HepG2 (cell line): Measurements from ENCODE around the gene CD46. TPM values are rescaled to one million over a fixed set of nuclear protein-coding genes. Genes with fewer than 3 reads are reported as not detected.

ENCODE experiments used
- HMGXB4 ChIP-seq, 2 experiments: sonication (generic) in 1 of 2; formaldehyde crosslinking in 1 of 2; IDR thresholded peaks; 2 replicates each; pipeline versions ENCODE4 v1.4.0 to v1.6.1; 2018 to 2020; ENCODE audit warnings: missing genetic modification reagents in 2 of 2, borderline replicate concordance in 1 of 2, low read depth in 1 of 2, mild to moderate bottlenecking in 1 of 2, missing biosample characterization in 1 of 2
- HOXA3 ChIP-seq: sonication (generic); formaldehyde crosslinking; IDR thresholded peaks from 2 replicates; pipeline ENCODE4 v1.5.0; 2020; ENCODE audit warnings: missing genetic modification reagents
- IKZF1 ChIP-seq: fragments of 450-650 bp; IDR thresholded peaks from 2 replicates; pipeline ENCODE4 v1.7.1; 2016
- IKZF5 ChIP-seq: IDR thresholded peaks from 2 replicates; pipeline ENCODE4 v1.6.1; 2018; ENCODE audit warnings: missing genetic modification reagents, mild to moderate bottlenecking, missing compliant biosample characterization
- MTA3 ChIP-seq: sonication (generic); formaldehyde crosslinking; IDR thresholded peaks from 2 replicates; pipeline ENCODE4 v1.4.0; 2020; ENCODE audit warnings: missing genetic modification reagents
- MXI1 ChIP-seq: IDR thresholded peaks from 3 replicates; pipeline ENCODE4 v1.6.1; 2012; ENCODE audit warnings: low read depth, low read length, inconsistent platforms, borderline replicate concordance
- PATZ1 ChIP-seq: sonication (generic); formaldehyde crosslinking; IDR thresholded peaks from 2 replicates; pipeline ENCODE4 v1.4.0; 2020; ENCODE audit warnings: missing genetic modification reagents
- POLR2A ChIP-seq, 2 experiments: IDR thresholded peaks; 2 replicates each; pipeline ENCODE4 v1.6.1; 2011; ENCODE audit warnings: low read depth in 2 of 2, low read length in 2 of 2, mild to moderate bottlenecking in 1 of 2, moderate library complexity in 1 of 2; ENCODE audit not compliant: insufficient read depth in 1 of 2
- SMC3 ChIP-seq: IDR thresholded peaks from 2 replicates; pipeline ENCODE4 v1.6.1; 2011; ENCODE audit warnings: low read length, improper control_type of control experiment
- SRSF9 ChIP-seq: fragments of 200-400 bp; formaldehyde crosslinking; IDR thresholded peaks from 2 replicates; pipeline ENCODE4 v1.6.1; 2018; ENCODE audit warnings: borderline replicate concordance, mild to moderate bottlenecking, low read depth, low read length; ENCODE audit not compliant: insufficient read depth, poor library complexity, severe bottlenecking
- ZBTB38 ChIP-seq: sonication (generic); formaldehyde crosslinking; IDR thresholded peaks from 2 replicates; pipeline ENCODE4 v1.5.1; 2020; ENCODE audit warnings: mild to moderate bottlenecking, missing genetic modification reagents
- ZBTB4 ChIP-seq: sonication (generic); formaldehyde crosslinking; IDR thresholded peaks from 2 replicates; pipeline ENCODE4 v1.4.0; 2020; ENCODE audit warnings: missing genetic modification reagents, mild to moderate bottlenecking, borderline replicate concordance
- ZBTB42 ChIP-seq: sonication (generic); formaldehyde crosslinking; IDR thresholded peaks from 2 replicates; pipeline ENCODE4 v1.5.0; 2020; ENCODE audit warnings: mild to moderate bottlenecking, missing genetic modification reagents
- ZMAT5 ChIP-seq: sonication (generic); formaldehyde crosslinking; IDR thresholded peaks from 2 replicates; pipeline ENCODE4 v1.5.0; 2020; ENCODE audit warnings: mild to moderate bottlenecking, low read depth, missing genetic modification reagents, borderline replicate concordance
- ZNF292 ChIP-seq: sonication (generic); formaldehyde crosslinking; IDR thresholded peaks from 2 replicates; pipeline ENCODE4 v1.8.1; 2022; ENCODE audit warnings: mild to moderate bottlenecking, low read depth, missing genetic modification reagents, borderline replicate concordance
- ZNF382 ChIP-seq: sonication (generic); formaldehyde crosslinking; IDR thresholded peaks from 2 replicates; pipeline ENCODE4 v1.5.0; 2020; ENCODE audit warnings: missing genetic modification reagents, mild to moderate bottlenecking, borderline replicate concordance
- ZNF432 ChIP-seq: sonication (generic); formaldehyde crosslinking; IDR thresholded peaks from 2 replicates; pipeline ENCODE4 v1.5.0; 2020; ENCODE audit warnings: missing genetic modification reagents, mild to moderate bottlenecking, borderline replicate concordance
- ZNF75D ChIP-seq: sonication (generic); formaldehyde crosslinking; IDR thresholded peaks from 2 replicates; pipeline ENCODE4 v1.8.1; 2023; ENCODE audit warnings: missing genetic modification reagents, mild to moderate bottlenecking, borderline replicate concordance
- ZNF772 ChIP-seq: sonication (generic); formaldehyde crosslinking; IDR thresholded peaks from 2 replicates; pipeline ENCODE4 v1.5.0; 2020; ENCODE audit warnings: mild to moderate bottlenecking, missing genetic modification reagents
- polyA plus RNA-seq, 8 experiments: library from polyadenylated mRNA; depleted of rRNA in 3 of 8; stranded (reverse) in 7 of 8; unstranded in 1 of 8; fragments of >200 nt; fragmentation: Illumina TruSeq in 4 of 8; extraction: Trizol in 4 of 8; gene quantifications; 2 replicates each; pipeline versions ENCODE4 v1.2.1 to v1.2.3, GENCODE V29; 2011 to 2016; ENCODE audit warnings: low read depth in 4 of 8, missing spikeins in 1 of 8, mixed read lengths in 1 of 8; ENCODE audit not compliant: insufficient read depth in 1 of 8
- total RNA-seq, 5 experiments: library from RNA; depleted of rRNA; stranded (reverse); fragments of >200 nt; fragmentation: Illumina TruSeq; extraction: Trizol; gene quantifications; 2 replicates each; pipeline ENCODE4 v1.2.3, GENCODE V29; 2016; ENCODE audit warnings: low read depth in 1 of 5

Gene CD46
- total and polyA plus RNA-seq, 2 of the 13 experiments (the other 11 are each of a cell fraction or from before 2014, with no cell fraction given) = 130 to 277 TPM

- TF ChIP-seq PATZ1 (CRISPR knock-in tag) (no peak), ZBTB38 (CRISPR knock-in tag) (no peak), ZMAT5 (no peak), POLR2A (IDR thresholded peaks at IDR 0.05; ENCODE audit: insufficient read depth in 1 of 2, low read depth in 2 of 2, low read length in 2 of 2) (no peak), ZBTB42 (CRISPR knock-in tag) (no peak), HOXA3 (no peak), ZNF292 (CRISPR knock-in tag) (no peak), SMC3 (peak; percentile 95), ZNF75D (CRISPR knock-in tag) (no peak), SRSF9 (no peak), MTA3 (CRISPR knock-in tag) (no peak), MXI1 (peak; percentile 46; the same call in 1 of the 3 replicates), HMGXB4 (CRISPR knock-in tag; IDR thresholded peaks at IDR 0.05; ENCODE audit: borderline replicate concordance in 1 of 2, low read depth in 1 of 2) (peak; percentile 71 to 85), ZNF432 (CRISPR knock-in tag) (no peak), ZBTB4 (CRISPR knock-in tag) (no peak), IKZF5 (CRISPR knock-in tag) (peak; percentile 63; the same call in 1 of the 2 replicates), IKZF1 (no peak), ZNF382 (no peak), ZNF772 (no peak)
Observed at GRCh38 chr1:207828485-207829158, 76.8 kb downstream of the CD46 start (continued).
